HepG2 (cell line): ENCODE data around the gene POLR2F. TPM values are rescaled to one million over a fixed set of nuclear protein-coding genes. Genes with fewer than 3 reads are reported as not detected.

Experiments used
- ATAC-seq: fragments of 200-7000 bp; cut with Tn5 transposase; 3 replicates; pipeline ENCODE4 v1.9.1; 2020; ENCODE audit warnings: mild to moderate bottlenecking, moderate library complexity
- BruUV-seq: library from RNA; stranded (reverse); fragments of 400-500 nt; replicated peaks from 2 replicates; lab custom pipeline; 2021; lab: Mats Ljungman, UMichigan
- CTCF ChIA-PET: fragments of 300-600 bp; formaldehyde crosslinking; extraction: SDS; loops from one replicate; lab custom pipeline; 2021; ENCODE audit warnings: low total read pairs, inconsistent platforms, low intra/inter-chr PET ratio; lab: Yijun Ruan, JAX
- POLR2A ChIA-PET: fragments of 350-600 bp; sonication (Branson Sonifier 250); formaldehyde crosslinking; loops from one replicate; lab custom pipeline; 2020; ENCODE audit warnings: antibody characterized with exemption, inconsistent platforms; lab: Yijun Ruan, JAX
- DNase-seq: peaks from one replicate; pipeline ENCODE4 v3.0.0-alpha.2; 2015; ENCODE audit warnings: low spot score
- FAIRE-seq: peaks from 3 replicates; lab custom pipeline; 2011; peaks lifted over from hg19 to GRCh38; lab: Jason Lieb, UNC
- H2AFZ ChIP-seq: one replicate; pipeline ENCODE4 v1.6.1; 2011; ENCODE audit warnings: low read length, inconsistent platforms
- H3K27ac ChIP-seq: fragments of 300-600 bp; 3 replicates; pipeline ENCODE4 v1.8.0; 2011; ENCODE audit warnings: mixed run types, mild to moderate bottlenecking, mixed read lengths, low read length, inconsistent platforms; ENCODE audit not compliant: insufficient read depth; ENCODE audit errors: extremely low read length
- H3K27me3 ChIP-seq, 2 experiments: fragments of 200-600 bp in 1 of 2; 2 replicates in 1 of 2; 3 replicates in 1 of 2; pipeline versions ENCODE4 v1.6.0 to v1.8.0; 2011; ENCODE audit warnings: low read length in 2 of 2, mild to moderate bottlenecking in 2 of 2, moderate library complexity in 2 of 2, inconsistent platforms in 1 of 2; ENCODE audit not compliant: insufficient read depth in 2 of 2, control insufficient read depth in 1 of 2
- H3K36me3 ChIP-seq, 2 experiments: fragments of 200-600 bp in 1 of 2; replicated peaks in 1 of 2; 2 replicates in 1 of 2; 3 replicates in 1 of 2; pipeline versions ENCODE4 v1.5.1 to v1.8.0; 2011; ENCODE audit warnings: low read length in 2 of 2, inconsistent platforms in 1 of 2; ENCODE audit not compliant: insufficient read depth in 2 of 2, control insufficient read depth in 1 of 2
- H3K4me1 ChIP-seq: 2 replicates; pipeline ENCODE4 v1.5.1; 2012; ENCODE audit warnings: low read length, inconsistent platforms; ENCODE audit not compliant: insufficient read depth
- H3K4me2 ChIP-seq: 2 replicates; pipeline ENCODE4 v1.6.0; 2011; ENCODE audit warnings: low read depth, low read length, inconsistent platforms
- H3K4me3 ChIP-seq, 3 experiments: fragments of 200-600 bp in 1 of 3; sonication (generic), shearing (Covaris generic) in 1 of 3; replicated peaks in 1 of 3; 2 replicates each; pipeline ENCODE4 v1.5.1; 2011 to 2016; ENCODE audit warnings: low read length in 3 of 3, inconsistent platforms in 2 of 3, low read depth in 2 of 3, mild to moderate bottlenecking in 2 of 3, control low read depth in 1 of 3, mixed read lengths in 1 of 3; ENCODE audit not compliant: insufficient read depth in 1 of 3
- H3K79me2 ChIP-seq: one replicate; pipeline ENCODE4 v1.6.1; 2011; ENCODE audit warnings: low read length, inconsistent platforms; ENCODE audit not compliant: insufficient read depth
- H3K9ac ChIP-seq: 2 replicates; pipeline ENCODE4 v1.6.0; 2011; ENCODE audit warnings: mild to moderate bottlenecking, low read depth, low read length, inconsistent platforms; ENCODE audit not compliant: insufficient read depth
- H3K9me3 ChIP-seq: 2 replicates; pipeline ENCODE4 v1.5.1; 2012; ENCODE audit warnings: mild to moderate bottlenecking, low read length
- H4K20me1 ChIP-seq: 2 replicates; pipeline ENCODE4 v1.6.0; 2011; ENCODE audit warnings: inconsistent platforms, mild to moderate bottlenecking, low read length, moderate library complexity; ENCODE audit not compliant: insufficient read depth
- ETV6 ChIP-seq: sonication (generic); formaldehyde crosslinking; conservative IDR thresholded peaks from 2 replicates; pipeline ENCODE4 v1.4.0; 2020; ENCODE audit warnings: missing genetic modification reagents
- FOXO1 ChIP-seq: sonication (generic); formaldehyde crosslinking; IDR thresholded peaks from 2 replicates; pipeline ENCODE4 v1.4.0; 2020; ENCODE audit warnings: missing genetic modification reagents
- HDAC2 ChIP-seq: sonication (generic); formaldehyde crosslinking; IDR thresholded peaks from 2 replicates; pipeline ENCODE4 v1.4.0; 2020; ENCODE audit warnings: missing genetic modification reagents
- HNRNPK ChIP-seq: fragments of 200-400 bp; formaldehyde crosslinking; IDR thresholded peaks from 2 replicates; pipeline ENCODE4 v1.6.1; 2018; ENCODE audit warnings: low read length, low read depth, moderate library complexity, mild to moderate bottlenecking; ENCODE audit not compliant: poor library complexity, severe bottlenecking
- NKX3-1 ChIP-seq: sonication (generic); formaldehyde crosslinking; IDR thresholded peaks from 2 replicates; pipeline ENCODE4 v1.5.0; 2020; ENCODE audit warnings: missing genetic modification reagents
- TOE1 ChIP-seq: sonication (generic); formaldehyde crosslinking; IDR thresholded peaks from 2 replicates; pipeline ENCODE4 v1.4.0; 2020; ENCODE audit warnings: mild to moderate bottlenecking, missing genetic modification reagents
- ZBTB46 ChIP-seq: sonication (generic); formaldehyde crosslinking; IDR thresholded peaks from 2 replicates; pipeline ENCODE4 v1.4.0; 2020; ENCODE audit warnings: mild to moderate bottlenecking, missing genetic modification reagents, borderline replicate concordance
- ZNF337 ChIP-seq: sonication (generic); formaldehyde crosslinking; IDR thresholded peaks from 2 replicates; pipeline ENCODE4 v1.5.1; 2020; ENCODE audit warnings: missing genetic modification reagents, low read depth, mild to moderate bottlenecking, borderline replicate concordance
- ZNF768 ChIP-seq: sonication (generic); formaldehyde crosslinking; IDR thresholded peaks from 2 replicates; pipeline ENCODE4 v1.4.0; 2020; ENCODE audit warnings: missing genetic modification reagents
- WGBS: methylation state at CpG from one replicate; pipeline ENCODE4 v1.1.6; 2017; ENCODE audit warnings: low lambda C conversion rate; 5-methylcytosine and 5-hydroxymethylcytosine counted together
- in situ Hi-C: cut with HindIII; loops from 2 replicates; pipeline ENCODE4 v1.10.0; 2017; ENCODE audit warnings: low pct_unique_long_range_greater_than_20kb; ENCODE audit not compliant: extremely low pct_ligation_motif_present
- intact Hi-C: fragments of 100-400 bp; cut with micrococcal nuclease; formaldehyde crosslinking; loops from one replicate; pipeline ENCODE4 v1.10.0; 2022; ENCODE audit not compliant: unreplicated experiment
- polyA plus RNA-seq, 8 experiments: library from polyadenylated mRNA; depleted of rRNA in 3 of 8; stranded (reverse) in 7 of 8; unstranded in 1 of 8; fragments of >200 nt; fragmentation: Illumina TruSeq in 4 of 8; extraction: Trizol in 4 of 8; gene quantifications; 2 replicates each; pipeline versions ENCODE4 v1.2.1 to v1.2.3, GENCODE V29; 2011 to 2016; ENCODE audit warnings: low read depth in 4 of 8, missing spikeins in 1 of 8, mixed read lengths in 1 of 8; ENCODE audit not compliant: insufficient read depth in 1 of 8
- total RNA-seq, 5 experiments: library from RNA; depleted of rRNA; stranded (reverse); fragments of >200 nt; fragmentation: Illumina TruSeq; extraction: Trizol; gene quantifications; 2 replicates each; pipeline ENCODE4 v1.2.3, GENCODE V29; 2016; ENCODE audit warnings: low read depth in 1 of 5

Gene POLR2F
- total and polyA plus RNA-seq, 2 of the 13 experiments (the other 11 are each of a cell fraction or from before 2014, with no cell fraction given): 135 to 158 TPM

- no peak for TF ChIP-seq HDAC2 (CRISPR knock-in tag)
- no peak for TF ChIP-seq NKX3-1 (CRISPR knock-in tag)
- no peak for TF ChIP-seq TOE1 (CRISPR knock-in tag)
- TF ChIP-seq HNRNPK: no peak
- no peak for TF ChIP-seq ZNF337 (CRISPR knock-in tag)
- TF ChIP-seq FOXO1 (CRISPR knock-in tag): no peak
- TF ChIP-seq ETV6: no peak
Observed at GRCh38 chr22:37994049-37994448, 40.5 kb downstream of the POLR2F start (continued).

- H3K27me3 ChIP-seq: peaks cover 0 to 8% of the 10 kb centered on the region in 2 experiments; a peak in 2 of 5 replicates
- H3K79me2 ChIP-seq: no peaks in the 10 kb centered on the region
- in situ Hi-C loops (no loop called here), intact Hi-C loops (no loop called here)
- no peak overlapping the region for H3K27ac ChIP-seq
- no peaks in the 10 kb centered on the region for H3K36me3 ChIP-seq
- no TSS peak for BruUV-seq
- FAIRE-seq (no peak), DNase-seq (no peak), ATAC-seq (no peak)
- TF ChIP-seq ZBTB46 (CRISPR knock-in tag) (no peak), ZNF768 (CRISPR knock-in tag) (peak; percentile 95)
- ChIA-PET POLR2A (no interaction called here), CTCF (no interaction called here)
- no peak overlapping the region for H2AFZ ChIP-seq
- H3K4me2 ChIP-seq: no peak overlapping the region
- no peak overlapping the region for H3K9ac ChIP-seq
- H3K9me3 ChIP-seq: no peaks in the 10 kb centered on the region
- no peak overlapping the region for H3K4me3 ChIP-seq
- H4K20me1 ChIP-seq: no peaks in the 10 kb centered on the region
- 53% methylated on average over 6 of the region's 6 CpGs for WGBS
- peaks cover 69% of the 10 kb centered on the region for H3K4me1 ChIP-seq
Observed at GRCh38 chr22:37994982-37995381, 41.5 kb downstream of the POLR2F start.
